ENCODE measurements around the gene THTPA.

The THTPA gene

GRCh38 chr14:23571701-23572523 lies 15.8 kb downstream of the THTPA start:
- TF ChIP-seq REST (IDR thresholded peaks at IDR 0.05; ENCODE audit: insufficient read depth in 1 of 2, low read depth in 2 of 2, low read length in 2 of 2) (no peak), POLR2AphosphoS5 (IDR thresholded peaks at IDR 0.05; ENCODE audit: low read depth, low read length) (no peak), SIN3A (IDR thresholded peaks at IDR 0.05; ENCODE audit: borderline replicate concordance, insufficient read depth, low read length) (no peak), FOXP2 (optimal IDR thresholded peaks at IDR 0.05; ENCODE audit: borderline replicate concordance, extremely low read depth, extremely low read length, insufficient read depth) (no peak), TAF1 (IDR thresholded peaks at IDR 0.05; ENCODE audit: borderline replicate concordance, insufficient read depth, low read length) (no peak)

DNA sequence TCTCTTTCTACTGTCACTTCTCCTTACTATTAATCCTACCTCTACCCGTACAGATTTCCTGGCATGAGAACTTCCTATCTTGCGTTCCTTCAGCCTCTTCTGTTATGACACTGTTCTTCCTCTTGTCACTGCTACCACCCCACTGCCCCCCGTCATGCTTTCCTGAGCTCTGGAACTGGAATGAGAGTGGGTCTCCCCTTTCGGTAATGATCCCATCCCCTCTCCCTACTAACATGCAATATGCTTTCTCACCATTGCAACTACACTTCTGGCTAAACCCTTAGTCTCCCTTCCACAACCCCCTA lies 16.4 kb downstream of the THTPA start:
- no peak for TF ChIP-seq SIN3A (IDR thresholded peaks at IDR 0.05; ENCODE audit: borderline replicate concordance, insufficient read depth, low read length)

DNA sequence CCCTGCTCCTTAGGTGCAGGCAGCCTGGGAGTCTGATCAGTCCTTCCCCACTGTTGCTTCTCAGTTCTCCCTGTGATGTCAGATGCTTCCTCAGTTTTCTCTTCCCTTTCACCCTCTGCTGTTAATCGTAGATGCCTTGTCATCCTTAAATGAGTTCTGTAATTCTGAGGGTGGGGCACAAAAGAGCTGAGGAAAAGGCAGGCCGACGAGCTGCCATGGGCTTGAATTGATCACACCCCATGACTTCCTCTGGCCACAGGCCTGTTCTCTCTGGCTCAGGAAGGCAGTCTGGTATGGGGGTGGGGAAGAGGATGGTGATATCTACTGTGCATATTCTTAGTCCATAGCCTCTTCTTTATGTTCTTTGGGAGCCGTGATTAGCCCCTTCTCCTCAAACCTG lies 16.8 kb downstream of the THTPA start:
- TF ChIP-seq SIN3A (IDR thresholded peaks at IDR 0.05; ENCODE audit: borderline replicate concordance, insufficient read depth, low read length) (no peak), FOXP2 (optimal IDR thresholded peaks at IDR 0.05; ENCODE audit: borderline replicate concordance, extremely low read depth, extremely low read length, insufficient read depth) (no peak), REST (IDR thresholded peaks at IDR 0.05; ENCODE audit: insufficient read depth in 1 of 2, low read depth in 2 of 2, low read length in 2 of 2) (no peak), POLR2AphosphoS5 (IDR thresholded peaks at IDR 0.05; ENCODE audit: low read depth, low read length) (no peak)

DNA sequence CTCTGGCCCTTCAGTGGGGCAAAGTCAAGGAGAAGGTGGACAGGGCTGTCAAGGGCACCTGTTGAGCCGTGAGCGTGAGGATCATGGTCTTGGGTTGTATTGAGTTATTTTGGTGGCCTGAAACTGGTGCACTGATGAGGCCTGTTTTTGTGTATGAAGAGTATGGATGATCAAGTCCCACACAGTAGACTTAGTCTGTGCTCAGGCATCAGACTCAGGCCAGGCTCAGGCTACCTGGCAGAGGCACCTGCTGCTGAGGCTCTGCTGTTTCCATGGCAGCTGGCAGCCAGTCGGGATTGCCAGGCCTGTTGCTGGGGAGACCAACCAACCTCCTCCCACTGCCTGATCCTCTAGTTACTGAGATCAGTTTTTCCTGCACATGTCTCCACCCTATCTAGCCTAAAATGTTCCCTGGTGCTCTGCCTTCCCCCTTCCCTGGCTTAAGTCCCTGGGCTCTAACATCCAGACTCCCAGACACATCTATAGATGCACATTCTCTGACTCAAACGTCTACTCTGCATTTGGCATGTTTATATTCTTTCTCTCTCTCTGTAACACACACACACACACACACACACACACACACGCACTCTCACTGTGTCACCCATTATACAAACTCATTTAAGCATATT lies 17.4 kb downstream of the THTPA start:
- no peak for TF ChIP-seq POLR2AphosphoS5 (IDR thresholded peaks at IDR 0.05; ENCODE audit: low read depth, low read length)
- no peak for TF ChIP-seq TAF1 (IDR thresholded peaks at IDR 0.05; ENCODE audit: borderline replicate concordance, insufficient read depth, low read length)

GRCh38 chr14:23577004-23577681 lies 21.1 kb downstream of the THTPA start:
- TF ChIP-seq REST (IDR thresholded peaks at IDR 0.05; ENCODE audit: insufficient read depth in 1 of 2, low read depth in 2 of 2, low read length in 2 of 2) (no peak), FOXP2 (optimal IDR thresholded peaks at IDR 0.05; ENCODE audit: borderline replicate concordance, extremely low read depth, extremely low read length, insufficient read depth) (no peak), SIN3A (IDR thresholded peaks at IDR 0.05; ENCODE audit: borderline replicate concordance, insufficient read depth, low read length) (no peak), TAF1 (IDR thresholded peaks at IDR 0.05; ENCODE audit: borderline replicate concordance, insufficient read depth, low read length) (no peak)

DNA sequence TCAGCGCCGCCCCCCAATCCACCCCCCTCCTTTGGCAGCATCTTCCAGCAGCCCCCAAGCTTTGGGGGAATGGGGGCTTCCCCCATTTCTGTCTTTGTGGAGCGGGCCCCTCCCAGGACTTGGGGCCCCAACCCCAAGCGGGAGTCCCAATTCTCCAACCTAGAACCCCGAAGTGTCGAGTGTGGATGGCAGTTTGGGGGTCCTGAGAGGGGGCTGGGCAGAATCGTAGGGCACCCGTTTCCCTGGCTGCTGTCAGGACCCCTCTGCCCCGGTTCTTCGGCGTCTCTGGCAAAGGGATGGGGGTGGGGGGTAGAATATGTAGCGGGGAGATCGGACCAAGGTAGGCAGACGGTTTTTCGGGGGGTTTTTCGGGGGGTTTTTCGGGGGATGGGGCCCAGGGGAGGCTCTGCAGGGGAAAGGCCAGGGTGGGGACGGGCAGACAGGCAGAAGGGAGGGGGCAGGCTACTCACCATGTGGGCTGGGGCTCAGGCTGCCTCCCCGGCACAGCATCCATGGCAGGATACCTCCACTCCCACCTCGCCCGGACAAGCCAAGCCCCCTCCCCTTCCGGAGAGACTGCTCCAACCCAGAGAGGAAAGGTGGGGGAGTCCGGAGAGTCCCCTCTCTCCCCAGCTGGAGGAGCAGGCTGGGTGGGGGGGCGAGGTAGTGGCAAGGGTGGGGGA lies 21.8 kb downstream of the THTPA start:
- no peak for TF ChIP-seq REST (IDR thresholded peaks at IDR 0.05; ENCODE audit: insufficient read depth in 1 of 2, low read depth in 2 of 2, low read length in 2 of 2)
- no peak for TF ChIP-seq POLR2AphosphoS5 (IDR thresholded peaks at IDR 0.05; ENCODE audit: low read depth, low read length)
- TF ChIP-seq SIN3A (IDR thresholded peaks at IDR 0.05; ENCODE audit: borderline replicate concordance, insufficient read depth, low read length), result no peak
- TF ChIP-seq FOXP2 (optimal IDR thresholded peaks at IDR 0.05; ENCODE audit: borderline replicate concordance, extremely low read depth, extremely low read length, insufficient read depth), result no peak
- no peak for TF ChIP-seq TAF1 (IDR thresholded peaks at IDR 0.05; ENCODE audit: borderline replicate concordance, insufficient read depth, low read length)

All from PFSK-1 (cell line).